Measurements from ENCODE around the gene BICDL1. TPM values are rescaled to one million over a fixed set of nuclear protein-coding genes. Genes with fewer than 3 reads are reported as not detected.

BICDL1 gene
- total and polyA plus RNA-seq, 2 experiments from 2014 or later = 3.5 to 3.7 TPM

DNA sequence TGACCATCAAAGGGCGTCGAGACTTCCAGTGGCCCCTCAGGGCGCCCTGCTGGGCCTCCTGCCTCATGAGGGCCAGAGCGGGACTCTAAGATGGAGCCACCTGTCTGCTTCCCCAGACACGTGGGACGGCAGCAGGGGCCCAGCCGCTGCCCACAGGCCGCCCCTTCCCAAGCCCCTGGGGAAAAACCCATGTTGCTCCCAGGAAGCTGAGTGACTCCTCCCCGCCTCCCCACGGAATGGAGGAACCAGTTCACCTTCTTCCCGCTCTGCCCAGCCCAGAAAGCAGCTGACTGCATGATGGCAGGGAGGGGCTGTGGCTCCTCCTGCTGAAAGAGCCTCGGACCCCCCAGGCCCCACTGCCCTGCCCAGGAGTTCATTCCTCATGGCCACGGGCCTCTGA, 112.6 kb downstream of the BICDL1 start:
- no peak for DNase-seq (ENCODE audit: low read depth in 1 of 2, low spot score in 1 of 2)
- H3K9me3 ChIP-seq (ENCODE audit: low read depth) = no peaks in the 10 kb centered on the region
- H3K27ac ChIP-seq = no peak overlapping the region
- H3K36me3 ChIP-seq = peaks cover 7% of the 10 kb centered on the region
- H3K4me1 ChIP-seq (ENCODE audit: low read depth) = no peaks in the 10 kb centered on the region
- H3K27me3 ChIP-seq = no peaks in the 10 kb centered on the region
- TF ChIP-seq, protein P1, sequence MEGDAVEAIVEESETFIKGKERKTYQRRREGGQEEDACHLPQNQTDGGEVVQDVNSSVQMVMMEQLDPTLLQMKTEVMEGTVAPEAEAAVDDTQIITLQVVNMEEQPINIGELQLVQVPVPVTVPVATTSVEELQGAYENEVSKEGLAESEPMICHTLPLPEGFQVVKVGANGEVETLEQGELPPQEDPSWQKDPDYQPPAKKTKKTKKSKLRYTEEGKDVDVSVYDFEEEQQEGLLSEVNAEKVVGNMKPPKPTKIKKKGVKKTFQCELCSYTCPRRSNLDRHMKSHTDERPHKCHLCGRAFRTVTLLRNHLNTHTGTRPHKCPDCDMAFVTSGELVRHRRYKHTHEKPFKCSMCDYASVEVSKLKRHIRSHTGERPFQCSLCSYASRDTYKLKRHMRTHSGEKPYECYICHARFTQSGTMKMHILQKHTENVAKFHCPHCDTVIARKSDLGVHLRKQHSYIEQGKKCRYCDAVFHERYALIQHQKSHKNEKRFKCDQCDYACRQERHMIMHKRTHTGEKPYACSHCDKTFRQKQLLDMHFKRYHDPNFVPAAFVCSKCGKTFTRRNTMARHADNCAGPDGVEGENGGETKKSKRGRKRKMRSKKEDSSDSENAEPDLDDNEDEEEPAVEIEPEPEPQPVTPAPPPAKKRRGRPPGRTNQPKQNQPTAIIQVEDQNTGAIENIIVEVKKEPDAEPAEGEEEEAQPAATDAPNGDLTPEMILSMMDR (IDR thresholded peaks at IDR 0.05; ENCODE audit: low read depth, low read length) = no peak
- H3K4me3 ChIP-seq = no peak overlapping the region

DNA sequence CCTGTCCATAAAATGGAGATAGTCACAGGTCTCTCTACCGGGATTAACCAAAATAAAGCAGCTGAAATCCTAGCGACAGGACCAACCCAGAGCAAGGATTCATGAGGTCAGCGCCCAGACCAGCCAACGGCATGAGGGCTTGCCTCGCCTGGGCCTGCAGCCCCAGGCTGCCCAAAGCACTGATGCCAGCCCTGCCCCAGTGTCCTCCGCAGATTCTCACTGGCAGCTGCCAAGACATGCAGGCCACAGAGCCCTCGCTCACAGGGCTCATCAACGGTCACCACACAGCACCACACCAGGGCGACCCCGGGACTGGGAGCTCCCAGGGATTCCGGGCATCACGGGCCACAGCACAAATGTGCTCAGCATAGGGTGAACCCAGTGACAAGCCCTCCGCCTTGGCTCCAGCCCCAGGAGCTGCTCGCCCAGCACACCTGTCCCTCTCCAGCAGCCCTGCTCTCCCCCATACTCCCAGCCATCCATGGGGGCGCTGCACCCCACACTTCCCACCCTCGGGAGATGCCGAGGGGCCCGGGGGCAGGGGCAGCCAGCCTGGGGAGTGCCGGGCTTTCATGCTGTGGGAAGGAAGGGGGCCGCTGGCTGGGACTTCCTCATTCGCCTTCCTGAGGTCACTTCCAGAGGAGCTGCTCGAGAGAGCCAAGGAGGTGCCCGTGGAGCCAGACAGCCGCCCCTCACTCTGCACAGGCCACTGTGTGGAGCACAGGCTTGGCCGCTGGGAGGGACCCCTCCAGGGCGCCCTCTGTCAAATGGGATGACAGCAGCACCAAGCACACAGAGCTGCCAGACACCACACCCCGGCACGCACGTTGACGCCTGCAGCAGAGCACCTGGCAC, 113.4 kb downstream of the BICDL1 start:
- Histone ChIP-seq H3K4me1 (ENCODE audit: low read depth) (no peaks in the 10 kb centered on the region), H3K27ac (no peak overlapping the region), H3K9me3 (ENCODE audit: low read depth) (no peaks in the 10 kb centered on the region), H3K27me3 (no peaks in the 10 kb centered on the region), H3K36me3 (no peaks in the 10 kb centered on the region), H3K4me3 (no peak overlapping the region)
- TF ChIP-seq, protein P1 (IDR thresholded peaks at IDR 0.05; ENCODE audit: low read depth, low read length) = no peak
- DNase-seq (ENCODE audit: low read depth in 1 of 2, low spot score in 1 of 2) = no peak

DNA sequence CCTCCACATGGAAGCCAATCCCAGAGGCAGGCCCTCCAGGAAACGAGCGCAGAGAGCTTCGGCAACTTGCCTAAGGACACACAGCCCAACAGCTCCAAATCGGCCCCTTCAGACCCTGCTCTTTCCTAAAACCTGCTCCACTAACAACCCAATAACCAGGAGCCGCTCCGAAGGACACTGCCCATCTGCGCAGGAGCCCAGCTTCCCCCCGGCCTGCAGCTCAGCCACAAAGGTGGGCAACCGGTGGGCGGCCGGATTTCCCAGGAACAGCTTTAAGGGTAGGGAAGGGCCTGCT, 114.0 kb downstream of the BICDL1 start:
- H3K9me3 ChIP-seq (ENCODE audit: low read depth) = no peaks in the 10 kb centered on the region
- TF ChIP-seq, protein P1 (IDR thresholded peaks at IDR 0.05; ENCODE audit: low read depth, low read length) = no peak
- no peak overlapping the region for H3K4me3 ChIP-seq
- H3K27ac ChIP-seq = no peak overlapping the region
- no peaks in the 10 kb centered on the region for H3K27me3 ChIP-seq
- no peak for DNase-seq (ENCODE audit: low read depth in 1 of 2, low spot score in 1 of 2)
- no peaks in the 10 kb centered on the region for H3K4me1 ChIP-seq (ENCODE audit: low read depth)
- H3K36me3 ChIP-seq = no peaks in the 10 kb centered on the region

DNA sequence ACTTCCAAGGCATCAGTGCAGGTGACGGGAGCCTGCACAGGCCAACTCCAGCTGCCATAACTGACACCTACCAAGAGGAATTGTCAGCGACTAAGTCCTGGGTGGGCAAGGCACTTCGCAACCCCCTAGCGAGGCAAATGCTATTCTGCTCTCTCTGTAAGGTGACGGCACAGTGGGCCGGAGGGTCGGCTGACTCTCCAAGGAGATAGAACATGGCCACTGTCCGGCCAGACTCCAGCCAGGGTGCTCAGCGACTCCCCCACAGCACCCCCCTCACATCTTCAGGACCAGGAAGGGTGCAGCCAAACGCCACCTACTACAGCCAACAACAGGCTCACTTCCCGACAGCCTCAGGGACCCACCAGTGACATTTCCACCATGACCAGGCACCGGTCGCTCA, 114.3 kb downstream of the BICDL1 start:
- Histone ChIP-seq H3K9me3 (ENCODE audit: low read depth) (no peaks in the 10 kb centered on the region), H3K27me3 (no peaks in the 10 kb centered on the region), H3K27ac (no peak overlapping the region), H3K4me1 (ENCODE audit: low read depth) (no peaks in the 10 kb centered on the region), H3K36me3 (no peaks in the 10 kb centered on the region), H3K4me3 (no peak overlapping the region)
- no peak for DNase-seq (ENCODE audit: low read depth in 1 of 2, low spot score in 1 of 2)
- TF ChIP-seq, protein P1 (IDR thresholded peaks at IDR 0.05; ENCODE audit: low read depth, low read length) = no peak

DNA sequence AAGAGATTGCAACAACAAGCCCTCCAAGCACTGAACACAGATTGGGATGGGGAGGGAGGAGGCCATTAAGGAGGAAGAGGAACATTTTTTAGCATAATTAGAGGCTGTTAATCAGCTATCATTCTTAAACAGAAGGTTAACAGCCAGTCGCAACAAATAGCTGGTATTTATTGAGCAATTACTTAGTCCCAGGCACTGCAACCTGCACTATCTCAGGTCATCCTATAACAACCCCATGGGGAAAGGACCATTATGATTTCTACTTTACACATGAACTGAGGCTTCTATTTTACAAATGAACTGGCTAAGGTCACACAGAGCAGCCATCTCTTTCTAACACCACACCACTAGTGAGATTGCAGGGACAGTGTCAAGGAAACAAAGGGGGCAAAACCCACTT, 117.1 kb downstream of the BICDL1 start:
- Histone ChIP-seq H3K4me3 (no peak overlapping the region), H3K27ac (no peak overlapping the region), H3K27me3 (no peaks in the 10 kb centered on the region), H3K4me1 (ENCODE audit: low read depth) (no peaks in the 10 kb centered on the region), H3K9me3 (ENCODE audit: low read depth) (no peaks in the 10 kb centered on the region), H3K36me3 (no peaks in the 10 kb centered on the region)
- TF ChIP-seq, protein P1 (IDR thresholded peaks at IDR 0.05; ENCODE audit: low read depth, low read length) = no peak
- no peak for DNase-seq (ENCODE audit: low read depth in 1 of 2, low spot score in 1 of 2)
